H9 (cell line): ENCODE data around the gene NCLN. TPM values are rescaled to one million over a fixed set of nuclear protein-coding genes. Genes with fewer than 3 reads are reported as not detected.

Experiments
- DNase-seq: peaks from one replicate; pipeline ENCODE4 v3.0.0-alpha.2; 2017
- H2AFZ ChIP-seq: one replicate; pipeline ENCODE4 v1.6.1; 2013; ENCODE audit warnings: mild to moderate bottlenecking, low read length, control low read depth, moderate library complexity
- H2AK5ac ChIP-seq: 2 replicates; pipeline ENCODE4 v1.6.1; 2013; ENCODE audit warnings: low read length, control low read depth, mixed read lengths; ENCODE audit not compliant: insufficient read length
- H2BK120ac ChIP-seq: one replicate; pipeline ENCODE4 v1.6.1; 2013; ENCODE audit warnings: low read depth, mild to moderate bottlenecking, low read length, control low read depth, inconsistent platforms; ENCODE audit not compliant: poor library complexity, severe bottlenecking
- H2BK12ac ChIP-seq: 2 replicates; pipeline ENCODE4 v1.6.1; 2013; ENCODE audit warnings: low read length, control low read depth, mixed read lengths, low read depth; ENCODE audit not compliant: insufficient read length
- H2BK15ac ChIP-seq: 2 replicates; pipeline ENCODE4 v1.6.1; 2013; ENCODE audit warnings: low read depth, low read length, control low read depth
- H2BK20ac ChIP-seq: one replicate; pipeline ENCODE4 v1.6.1; 2013; ENCODE audit warnings: low read depth, mild to moderate bottlenecking, low read length, control low read depth, inconsistent platforms; ENCODE audit not compliant: poor library complexity, severe bottlenecking
- H2BK5ac ChIP-seq: 2 replicates; pipeline ENCODE4 v1.6.1; 2013; ENCODE audit warnings: low read length, control low read depth, mixed read lengths; ENCODE audit not compliant: insufficient read length
- H3K14ac ChIP-seq: 2 replicates; pipeline ENCODE4 v1.6.1; 2013; ENCODE audit warnings: low read length, control low read depth; ENCODE audit not compliant: insufficient read depth
- H3K18ac ChIP-seq: 2 replicates; pipeline ENCODE4 v1.6.1; 2013; ENCODE audit warnings: low read depth, mild to moderate bottlenecking, mixed read lengths, low read length, control low read depth; ENCODE audit not compliant: insufficient read length
- H3K23ac ChIP-seq: 2 replicates; pipeline ENCODE4 v1.6.1; 2013; ENCODE audit warnings: low read length, control low read depth, mixed read lengths, low read depth; ENCODE audit not compliant: insufficient read length
- H3K23me2 ChIP-seq: 2 replicates; pipeline ENCODE4 v1.6.1; 2013; ENCODE audit warnings: low read depth, mild to moderate bottlenecking, mixed read lengths, low read length, control low read depth; ENCODE audit not compliant: insufficient read length, poor library complexity, severe bottlenecking
- H3K27ac ChIP-seq: 2 replicates; pipeline ENCODE4 v1.5.1; 2013; ENCODE audit warnings: low read length, control low read depth, mixed read lengths, low read depth; ENCODE audit not compliant: insufficient read length
- H3K27me3 ChIP-seq: 2 replicates; pipeline ENCODE4 v1.6.1; 2013; ENCODE audit warnings: low read length, control low read depth, inconsistent platforms; ENCODE audit not compliant: insufficient read depth
- H3K4ac ChIP-seq: 2 replicates; pipeline ENCODE4 v1.6.1; 2013; ENCODE audit warnings: low read depth, mild to moderate bottlenecking, control low read depth, inconsistent platforms, low read length, moderate library complexity
- H3K4me1 ChIP-seq: 2 replicates; pipeline ENCODE4 v1.6.1; 2013; ENCODE audit warnings: low read length, control low read depth, inconsistent platforms; ENCODE audit not compliant: insufficient read depth
- H3K4me2 ChIP-seq: 2 replicates; pipeline ENCODE4 v1.6.1; 2013; ENCODE audit warnings: low read length, control low read depth, mixed read lengths; ENCODE audit not compliant: insufficient read length, insufficient read depth
- H3K56ac ChIP-seq: 2 replicates; pipeline ENCODE4 v1.6.1; 2013; ENCODE audit warnings: low read depth, mild to moderate bottlenecking, mixed read lengths, low read length, control low read depth; ENCODE audit not compliant: insufficient read length
- H3K79me1 ChIP-seq: 2 replicates; pipeline ENCODE4 v1.6.1; 2013; ENCODE audit warnings: low read depth, mild to moderate bottlenecking, moderate library complexity, low read length, control low read depth, inconsistent platforms; ENCODE audit not compliant: insufficient read depth, poor library complexity, severe bottlenecking
- H3K79me2 ChIP-seq: 2 replicates; pipeline ENCODE4 v1.6.1; 2013; ENCODE audit warnings: low read length, control low read depth, inconsistent platforms; ENCODE audit not compliant: insufficient read depth
- H3K9ac ChIP-seq: 2 replicates; pipeline ENCODE4 v1.6.1; 2013; ENCODE audit warnings: low read length, control low read depth, mixed read lengths; ENCODE audit not compliant: insufficient read length; ENCODE audit errors: extremely low read depth
- H3K9me3 ChIP-seq: one replicate; pipeline ENCODE4 v1.6.1; 2013; ENCODE audit warnings: low read depth, low read length, inconsistent platforms; ENCODE audit not compliant: control insufficient read depth
- H3T11ph ChIP-seq: one replicate; pipeline ENCODE4 v1.6.1; 2013; ENCODE audit warnings: mild to moderate bottlenecking, low read length, control low read depth, inconsistent platforms
- H4K20me1 ChIP-seq: one replicate; pipeline ENCODE4 v1.6.1; 2013; ENCODE audit not compliant: control insufficient read depth, insufficient read length, insufficient read depth
- H4K5ac ChIP-seq: 2 replicates; pipeline ENCODE4 v1.6.1; 2013; ENCODE audit warnings: low read depth, mild to moderate bottlenecking, mixed read lengths, low read length, control low read depth; ENCODE audit not compliant: insufficient read length
- H4K8ac ChIP-seq: replicated peaks from 2 replicates; pipeline ENCODE4 v1.6.1; 2013; ENCODE audit warnings: low read length, control low read depth, mixed read lengths, low read depth; ENCODE audit not compliant: insufficient read length
- H4K91ac ChIP-seq: 2 replicates; pipeline ENCODE4 v1.6.1; 2013; ENCODE audit warnings: low read depth, mild to moderate bottlenecking, moderate library complexity, mixed read lengths, low read length, control low read depth; ENCODE audit not compliant: insufficient read length
- H3K27ac Mint-ChIP-seq, 3 experiments: 2 replicates in 2 of 3; 3 replicates in 1 of 3; pipeline ENCODE4 v1.8.0; 2020 to 2021; ENCODE audit warnings: mixed read lengths in 3 of 3, mild to moderate bottlenecking in 1 of 3, moderate library complexity in 1 of 3
- H3K27me3 Mint-ChIP-seq: 2 replicates; pipeline ENCODE4 v1.8.0; 2021; ENCODE audit warnings: low read depth, mild to moderate bottlenecking, moderate library complexity, mixed read lengths
- H3K36me3 Mint-ChIP-seq, 3 experiments: 2 replicates in 2 of 3; 3 replicates in 1 of 3; pipeline ENCODE4 v1.8.0; 2020 to 2021; ENCODE audit warnings: low read depth in 3 of 3, mixed read lengths in 3 of 3; ENCODE audit not compliant: insufficient read depth in 1 of 3
- H3K4me1 Mint-ChIP-seq, 2 experiments: 2 replicates each; pipeline ENCODE4 v1.8.0; 2020; ENCODE audit warnings: mixed read lengths in 2 of 2
- H3K4me3 Mint-ChIP-seq, 2 experiments: 2 replicates in 1 of 2; 3 replicates in 1 of 2; pipeline ENCODE4 v1.8.0; 2020 to 2021; ENCODE audit warnings: mild to moderate bottlenecking in 2 of 2, mixed read lengths in 2 of 2, moderate library complexity in 1 of 2
- H3K9me3 Mint-ChIP-seq, 2 experiments: 2 replicates in 1 of 2; 3 replicates in 1 of 2; pipeline ENCODE4 v1.8.0; 2020; ENCODE audit warnings: mild to moderate bottlenecking in 2 of 2, mixed read lengths in 2 of 2, moderate library complexity in 1 of 2
- CTCF ChIP-seq: fragments of 200-600 bp; sonication (generic); conservative IDR thresholded peaks from 3 replicates; pipeline ENCODE4 v1.8.0; 2021; ENCODE audit warnings: antibody characterized with exemption, mild to moderate bottlenecking
- WGBS: extraction: QIAGEN DNeasy Blood & Tissue Kit; methylation state at CpG from one replicate; pipeline ENCODE4 v1.1.7; 2013; ENCODE audit warnings: missing lambda C conversion rate, low lambda C conversion rate, mixed read lengths; ENCODE audit not compliant: insufficient read length; ENCODE audit errors: extremely low coverage; 5-methylcytosine and 5-hydroxymethylcytosine counted together
- total RNA-seq: library from RNA; stranded (reverse); gene quantifications from 2 replicates; pipeline ENCODE4 v1.2.1, GENCODE V29; 2021

NCLN gene
- total RNA-seq, 1 experiment from 2014 or later: 94.8 TPM

GRCh38 chr19:3154957-3155736 lies 30.6 kb upstream of the NCLN start:
- H3K4me3 Mint-ChIP-seq: no peak overlapping the region
- no peak overlapping the region for H3K9ac ChIP-seq
- no peak overlapping the region for H2BK12ac ChIP-seq
- H3K56ac ChIP-seq: no peak overlapping the region
- H3K27ac Mint-ChIP-seq: no peak overlapping the region
- TF ChIP-seq CTCF: no peak
- H2BK20ac ChIP-seq: no peak overlapping the region
- no peaks in the 10 kb centered on the region for H3K79me2 ChIP-seq
- H2BK120ac ChIP-seq: no peak overlapping the region
- no peaks in the 10 kb centered on the region for H3K4me1 ChIP-seq
- H3K4me2 ChIP-seq: no peak overlapping the region
- H3K9me3 ChIP-seq: no peaks in the 10 kb centered on the region
- H4K8ac ChIP-seq: no peak overlapping the region
- DNase-seq: no peak
- H3K4me1 Mint-ChIP-seq: peaks cover 5 to 7% of the 10 kb centered on the region in 2 experiments
- no peak overlapping the region for H2AFZ ChIP-seq
- no peak overlapping the region for H3K4ac ChIP-seq
- H3T11ph ChIP-seq: no peak overlapping the region
- H2BK5ac ChIP-seq: no peak overlapping the region
- no peaks in the 10 kb centered on the region for H3K27me3 ChIP-seq
- H3K18ac ChIP-seq: no peak overlapping the region
- H3K9me3 Mint-ChIP-seq: peaks cover 1 to 8% of the 10 kb centered on the region in 2 experiments; a peak in 4 of 5 replicates
- H2AK5ac ChIP-seq: no peak overlapping the region
- H3K27ac ChIP-seq: no peak overlapping the region
- WGBS: no CpG with 5 or more reads among the region's 21 CpGs
- no peak overlapping the region for H3K14ac ChIP-seq
- no peaks in the 10 kb centered on the region for H3K79me1 ChIP-seq
- H3K23me2 ChIP-seq: no peaks in the 10 kb centered on the region
- no peak overlapping the region for H2BK15ac ChIP-seq
- no peak overlapping the region for H4K91ac ChIP-seq
- H3K23ac ChIP-seq: no peak overlapping the region
- peaks cover 0 to 3% (median 0%) of the 10 kb centered on the region in 3 experiments; a peak in 2 of 7 replicates for H3K36me3 Mint-ChIP-seq
- H4K20me1 ChIP-seq: no peaks in the 10 kb centered on the region
- H4K5ac ChIP-seq: no peak overlapping the region
- peaks cover 28% of the 10 kb centered on the region for H3K27me3 Mint-ChIP-seq
